AG09309 (cell line): ENCODE measurements around the gene SLC19A3.

ENCODE experiments used
- DNase-seq: peaks from one replicate; pipeline ENCODE4 v3.0.0-alpha.2; 2010; ENCODE audit warnings: low read depth
- H3K4me3 ChIP-seq: 2 replicates; pipeline ENCODE4 v1.5.1; 2011; ENCODE audit warnings: mild to moderate bottlenecking, low read depth, low read length, moderate library complexity; ENCODE audit not compliant: control insufficient read depth
- TF ChIP-seq, protein P1 (sequence below): IDR thresholded peaks from 2 replicates; pipeline ENCODE4 v1.5.1; 2011; ENCODE audit warnings: mild to moderate bottlenecking, low read depth, low read length, inconsistent platforms; ENCODE audit not compliant: insufficient read depth, control insufficient read depth; ENCODE audit errors: missing control alignments

SLC19A3 gene

DNA sequence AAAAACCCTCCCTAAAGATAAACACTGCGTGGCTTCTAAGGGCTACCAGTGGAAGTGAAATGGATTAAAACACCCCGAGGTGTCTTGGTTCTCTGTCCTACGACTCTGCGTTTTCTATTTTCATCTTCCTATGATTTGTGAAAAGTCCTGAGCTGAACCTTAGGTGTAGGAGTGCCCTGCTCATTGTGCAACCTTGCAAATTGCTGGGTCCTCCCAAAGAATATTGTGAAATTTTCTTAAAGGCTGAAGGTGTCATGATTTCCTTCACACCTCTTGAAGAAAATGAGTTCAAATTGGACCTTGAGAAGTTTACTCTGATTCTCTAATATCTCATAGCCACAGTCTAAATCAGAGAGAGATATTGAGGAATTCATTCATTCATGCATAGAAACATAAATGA, 1.8 kb upstream of the SLC19A3 start:
- TF ChIP-seq, protein P1, sequence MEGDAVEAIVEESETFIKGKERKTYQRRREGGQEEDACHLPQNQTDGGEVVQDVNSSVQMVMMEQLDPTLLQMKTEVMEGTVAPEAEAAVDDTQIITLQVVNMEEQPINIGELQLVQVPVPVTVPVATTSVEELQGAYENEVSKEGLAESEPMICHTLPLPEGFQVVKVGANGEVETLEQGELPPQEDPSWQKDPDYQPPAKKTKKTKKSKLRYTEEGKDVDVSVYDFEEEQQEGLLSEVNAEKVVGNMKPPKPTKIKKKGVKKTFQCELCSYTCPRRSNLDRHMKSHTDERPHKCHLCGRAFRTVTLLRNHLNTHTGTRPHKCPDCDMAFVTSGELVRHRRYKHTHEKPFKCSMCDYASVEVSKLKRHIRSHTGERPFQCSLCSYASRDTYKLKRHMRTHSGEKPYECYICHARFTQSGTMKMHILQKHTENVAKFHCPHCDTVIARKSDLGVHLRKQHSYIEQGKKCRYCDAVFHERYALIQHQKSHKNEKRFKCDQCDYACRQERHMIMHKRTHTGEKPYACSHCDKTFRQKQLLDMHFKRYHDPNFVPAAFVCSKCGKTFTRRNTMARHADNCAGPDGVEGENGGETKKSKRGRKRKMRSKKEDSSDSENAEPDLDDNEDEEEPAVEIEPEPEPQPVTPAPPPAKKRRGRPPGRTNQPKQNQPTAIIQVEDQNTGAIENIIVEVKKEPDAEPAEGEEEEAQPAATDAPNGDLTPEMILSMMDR: no peak
- H3K4me3 ChIP-seq: no peak overlapping the region
- DNase-seq: no peak

DNA sequence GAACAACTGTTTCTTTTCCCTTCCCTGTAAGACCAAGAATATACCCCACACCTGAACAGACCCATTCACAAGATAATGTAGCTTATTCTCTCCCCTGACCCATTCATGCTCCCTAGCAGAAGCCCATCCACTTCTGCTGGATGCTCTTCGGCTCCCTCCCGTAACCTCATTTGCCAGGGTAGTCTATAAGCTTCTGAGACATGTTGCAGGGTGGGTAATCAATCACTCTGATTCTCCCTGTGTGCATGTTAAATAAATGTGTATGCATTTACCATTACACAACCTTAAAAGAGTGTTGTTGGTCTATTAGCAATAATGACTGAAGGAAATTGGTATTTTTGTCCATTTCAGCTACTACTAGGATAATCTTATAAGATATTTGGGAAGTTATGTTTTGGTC, 1.3 kb downstream of the SLC19A3 start:
- TF ChIP-seq, protein P1: no peak
- no peak overlapping the region for H3K4me3 ChIP-seq
- no peak for DNase-seq

DNA sequence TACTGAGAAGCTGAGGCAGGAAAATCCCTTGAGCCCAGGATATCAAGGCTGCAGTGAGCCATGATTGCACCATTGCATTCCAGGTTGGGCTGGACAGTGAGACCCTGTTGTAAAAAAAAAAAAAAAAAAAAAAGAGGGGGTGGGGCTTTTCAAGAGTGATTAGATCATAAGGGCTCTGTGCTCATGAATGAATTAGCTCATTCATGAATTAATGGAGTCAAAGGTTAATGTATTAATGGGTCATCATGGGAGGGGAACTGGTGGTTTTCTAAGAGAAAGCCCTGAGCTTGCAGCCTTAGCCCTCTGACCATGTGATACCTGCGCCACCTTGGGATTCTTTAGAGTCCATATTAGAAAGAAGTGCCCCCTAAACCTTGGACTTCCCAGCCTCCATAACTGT, 4.5 kb downstream of the SLC19A3 start:
- TF ChIP-seq, protein P1: no peak

DNA sequence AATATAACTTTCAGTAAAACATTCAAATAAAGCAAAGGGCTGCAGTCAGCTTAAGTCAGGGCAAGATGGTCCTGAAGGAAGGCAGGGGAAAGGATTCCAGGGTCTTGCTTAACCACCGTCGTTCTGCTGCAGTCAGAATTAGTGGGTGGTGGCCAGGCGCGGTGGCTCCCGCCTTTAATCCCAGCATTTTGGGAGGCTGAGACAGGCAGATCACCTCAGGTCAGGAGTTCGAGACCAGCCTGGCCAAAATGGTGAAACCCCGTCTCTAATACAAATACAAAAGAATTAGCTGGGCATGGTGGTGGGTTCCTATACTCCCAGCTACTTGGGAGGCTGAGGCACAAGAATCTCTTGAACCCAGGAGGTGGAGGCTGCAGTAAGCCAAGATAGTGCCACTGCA, 6.8 kb downstream of the SLC19A3 start:
- no peak overlapping the region for H3K4me3 ChIP-seq
- TF ChIP-seq, protein P1: no peak
- DNase-seq: no peak

More for the DNA sequence above, 4.5 kb downstream of the SLC19A3 start:
- DNase-seq: no peak
- no peak overlapping the region for H3K4me3 ChIP-seq

DNA sequence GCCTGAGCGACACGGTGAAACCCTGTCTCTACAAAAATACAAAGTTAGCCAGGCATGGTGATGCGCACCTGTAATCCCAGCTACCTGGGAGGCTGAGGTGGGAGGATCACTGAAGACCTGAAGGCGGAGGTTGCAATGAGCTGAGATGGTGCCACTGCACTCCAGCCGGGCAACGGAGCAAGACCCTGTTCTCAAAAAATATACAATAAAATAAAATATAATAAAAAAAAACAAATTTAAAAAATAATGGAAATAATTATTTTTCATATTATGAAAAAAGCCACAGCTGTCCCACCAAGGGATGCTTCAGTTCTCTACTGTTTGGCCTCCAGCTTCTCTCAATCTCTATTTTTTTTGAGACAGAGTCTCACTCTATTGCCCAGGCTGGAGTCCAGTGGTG, 10.4 kb downstream of the SLC19A3 start:
- no peak for DNase-seq
- H3K4me3 ChIP-seq: no peak overlapping the region
- TF ChIP-seq, protein P1: no peak

DNA sequence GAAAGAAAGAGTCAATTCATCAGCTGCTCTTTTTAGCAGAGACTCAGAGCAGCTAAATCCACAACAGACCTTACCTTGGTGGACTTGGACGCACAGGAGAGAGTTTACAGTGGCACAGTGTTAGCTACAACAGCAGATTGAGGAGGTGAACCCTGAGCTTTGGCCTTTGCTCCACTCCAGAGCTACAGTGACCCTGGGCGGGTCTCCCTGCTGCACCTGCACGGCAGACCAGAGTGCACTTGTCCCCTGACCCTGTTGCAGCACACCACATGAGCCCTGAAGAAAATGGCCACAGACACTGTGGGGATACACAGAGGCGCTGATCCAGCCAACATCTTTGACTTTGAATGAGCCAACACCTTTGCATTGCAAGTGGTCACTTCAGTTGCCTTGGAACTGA, 11.0 kb downstream of the SLC19A3 start:
- no peak for DNase-seq
- TF ChIP-seq, protein P1: no peak
- no peak overlapping the region for H3K4me3 ChIP-seq

DNA sequence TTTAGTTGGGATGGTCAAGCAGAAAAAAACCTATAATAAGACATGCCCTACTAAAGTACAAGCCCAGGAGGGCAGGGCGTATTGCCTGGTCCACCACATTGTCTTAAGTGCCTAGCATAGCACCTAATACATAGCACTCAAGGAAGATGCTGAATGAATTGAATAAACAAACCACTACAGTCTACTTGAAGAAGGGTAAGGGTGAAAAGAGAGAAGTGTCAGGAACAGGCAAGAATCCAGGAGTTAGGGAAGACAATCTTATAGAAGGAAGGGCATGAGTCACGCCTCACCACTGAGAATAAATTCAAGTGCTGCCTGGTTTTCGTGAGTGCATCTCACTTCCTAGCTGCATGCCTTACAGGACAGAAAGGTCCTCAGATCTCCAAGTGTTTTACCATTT, 13.9 kb downstream of the SLC19A3 start:
- H3K4me3 ChIP-seq: no peak overlapping the region
- DNase-seq: no peak
- TF ChIP-seq, protein P1: no peak
